ENCODE results near the gene AATK. TPM values are rescaled to one million over a fixed set of nuclear protein-coding genes. Genes with fewer than 3 reads are reported as not detected.

The AATK gene
- total and polyA plus RNA-seq, 2 of the 13 experiments (the other 11 are each of a cell fraction or from before 2014, with no cell fraction given): 2.9 to 8.4 TPM

DNA sequence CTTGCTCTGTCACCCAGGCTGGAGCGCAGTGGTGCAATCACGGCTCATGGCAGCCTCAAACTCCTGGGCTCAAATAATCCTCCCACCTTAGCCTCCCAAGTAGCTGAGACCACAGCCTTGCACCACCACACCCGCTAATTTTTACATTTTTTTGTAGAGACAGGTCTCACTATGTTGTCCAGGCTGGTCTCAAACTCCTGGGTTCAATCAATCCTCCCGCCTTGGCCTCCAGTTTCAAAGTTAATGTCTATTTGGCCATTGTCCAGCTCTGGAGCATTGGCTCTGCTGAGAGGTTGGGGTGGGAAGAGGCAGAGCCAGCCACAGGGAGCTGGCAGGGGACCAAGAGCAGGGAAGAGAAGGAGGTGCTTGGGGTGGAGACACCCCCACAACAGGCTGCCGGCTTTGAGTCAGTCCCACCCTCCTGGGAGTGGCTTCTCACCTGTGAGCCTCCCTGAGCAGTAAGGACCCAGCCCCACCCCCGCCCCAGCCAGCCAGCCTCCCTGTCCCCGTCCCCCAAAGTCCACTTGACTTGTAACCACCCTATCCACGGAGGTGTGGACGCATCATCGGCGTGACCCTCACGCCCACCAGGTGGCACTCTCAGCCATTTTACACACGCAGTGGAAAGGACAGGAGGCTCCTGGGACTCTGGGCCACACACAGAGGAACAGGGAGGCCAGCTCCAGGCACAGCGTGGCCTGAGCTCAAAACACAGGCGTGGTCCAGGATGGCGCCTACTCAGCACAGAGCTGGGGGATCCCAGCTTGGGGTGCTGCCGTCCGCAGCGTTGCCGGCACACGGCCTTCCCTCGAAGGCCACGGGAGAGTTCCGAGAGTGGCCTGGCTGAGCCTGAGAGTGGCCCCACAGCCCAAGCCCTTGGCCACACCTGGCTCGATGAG, 23.5 kb downstream of the AATK start (continued):
- TF ChIP-seq, protein P1, sequence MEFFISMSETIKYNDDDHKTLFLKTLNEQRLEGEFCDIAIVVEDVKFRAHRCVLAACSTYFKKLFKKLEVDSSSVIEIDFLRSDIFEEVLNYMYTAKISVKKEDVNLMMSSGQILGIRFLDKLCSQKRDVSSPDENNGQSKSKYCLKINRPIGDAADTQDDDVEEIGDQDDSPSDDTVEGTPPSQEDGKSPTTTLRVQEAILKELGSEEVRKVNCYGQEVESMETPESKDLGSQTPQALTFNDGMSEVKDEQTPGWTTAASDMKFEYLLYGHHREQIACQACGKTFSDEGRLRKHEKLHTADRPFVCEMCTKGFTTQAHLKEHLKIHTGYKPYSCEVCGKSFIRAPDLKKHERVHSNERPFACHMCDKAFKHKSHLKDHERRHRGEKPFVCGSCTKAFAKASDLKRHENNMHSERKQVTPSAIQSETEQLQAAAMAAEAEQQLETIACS (CRISPR knock-in tag; IDR thresholded peaks at IDR 0.05): no peak
- TF ChIP-seq ETV6 (CRISPR knock-in tag; conservative IDR thresholded peaks at IDR 0.05) (no peak), ZNF337 (CRISPR knock-in tag; IDR thresholded peaks at IDR 0.05; ENCODE audit: borderline replicate concordance, low read depth) (no peak), ZNF484 (CRISPR knock-in tag; IDR thresholded peaks at IDR 0.05; ENCODE audit: borderline replicate concordance, low read depth) (no peak), ZNF160 (CRISPR knock-in tag; IDR thresholded peaks at IDR 0.05) (no peak), ZNF441 (CRISPR knock-in tag; IDR thresholded peaks at IDR 0.05; ENCODE audit: borderline replicate concordance) (no peak), GTF3A (CRISPR knock-in tag; conservative IDR thresholded peaks at IDR 0.05) (no peak), ZNF253 (CRISPR knock-in tag; IDR thresholded peaks at IDR 0.05; ENCODE audit: borderline replicate concordance) (no peak)
- TF ChIP-seq, protein P2, sequence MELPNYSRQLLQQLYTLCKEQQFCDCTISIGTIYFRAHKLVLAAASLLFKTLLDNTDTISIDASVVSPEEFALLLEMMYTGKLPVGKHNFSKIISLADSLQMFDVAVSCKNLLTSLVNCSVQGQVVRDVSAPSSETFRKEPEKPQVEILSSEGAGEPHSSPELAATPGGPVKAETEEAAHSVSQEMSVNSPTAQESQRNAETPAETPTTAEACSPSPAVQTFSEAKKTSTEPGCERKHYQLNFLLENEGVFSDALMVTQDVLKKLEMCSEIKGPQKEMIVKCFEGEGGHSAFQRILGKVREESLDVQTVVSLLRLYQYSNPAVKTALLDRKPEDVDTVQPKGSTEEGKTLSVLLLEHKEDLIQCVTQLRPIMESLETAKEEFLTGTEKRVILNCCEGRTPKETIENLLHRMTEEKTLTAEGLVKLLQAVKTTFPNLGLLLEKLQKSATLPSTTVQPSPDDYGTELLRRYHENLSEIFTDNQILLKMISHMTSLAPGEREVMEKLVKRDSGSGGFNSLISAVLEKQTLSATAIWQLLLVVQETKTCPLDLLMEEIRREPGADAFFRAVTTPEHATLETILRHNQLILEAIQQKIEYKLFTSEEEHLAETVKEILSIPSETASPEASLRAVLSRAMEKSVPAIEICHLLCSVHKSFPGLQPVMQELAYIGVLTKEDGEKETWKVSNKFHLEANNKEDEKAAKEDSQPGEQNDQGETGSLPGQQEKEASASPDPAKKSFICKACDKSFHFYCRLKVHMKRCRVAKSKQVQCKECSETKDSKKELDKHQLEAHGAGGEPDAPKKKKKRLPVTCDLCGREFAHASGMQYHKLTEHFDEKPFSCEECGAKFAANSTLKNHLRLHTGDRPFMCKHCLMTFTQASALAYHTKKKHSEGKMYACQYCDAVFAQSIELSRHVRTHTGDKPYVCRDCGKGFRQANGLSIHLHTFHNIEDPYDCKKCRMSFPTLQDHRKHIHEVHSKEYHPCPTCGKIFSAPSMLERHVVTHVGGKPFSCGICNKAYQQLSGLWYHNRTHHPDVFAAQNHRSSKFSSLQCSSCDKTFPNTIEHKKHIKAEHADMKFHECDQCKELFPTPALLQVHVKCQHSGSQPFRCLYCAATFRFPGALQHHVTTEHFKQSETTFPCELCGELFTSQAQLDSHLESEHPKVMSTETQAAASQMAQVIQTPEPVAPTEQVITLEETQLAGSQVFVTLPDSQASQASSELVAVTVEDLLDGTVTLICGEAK (IDR thresholded peaks at IDR 0.05): no peak
- TF ChIP-seq, protein P2 (CRISPR knock-in tag; IDR thresholded peaks at IDR 0.05): no peak
- TF ChIP-seq, protein P3, sequence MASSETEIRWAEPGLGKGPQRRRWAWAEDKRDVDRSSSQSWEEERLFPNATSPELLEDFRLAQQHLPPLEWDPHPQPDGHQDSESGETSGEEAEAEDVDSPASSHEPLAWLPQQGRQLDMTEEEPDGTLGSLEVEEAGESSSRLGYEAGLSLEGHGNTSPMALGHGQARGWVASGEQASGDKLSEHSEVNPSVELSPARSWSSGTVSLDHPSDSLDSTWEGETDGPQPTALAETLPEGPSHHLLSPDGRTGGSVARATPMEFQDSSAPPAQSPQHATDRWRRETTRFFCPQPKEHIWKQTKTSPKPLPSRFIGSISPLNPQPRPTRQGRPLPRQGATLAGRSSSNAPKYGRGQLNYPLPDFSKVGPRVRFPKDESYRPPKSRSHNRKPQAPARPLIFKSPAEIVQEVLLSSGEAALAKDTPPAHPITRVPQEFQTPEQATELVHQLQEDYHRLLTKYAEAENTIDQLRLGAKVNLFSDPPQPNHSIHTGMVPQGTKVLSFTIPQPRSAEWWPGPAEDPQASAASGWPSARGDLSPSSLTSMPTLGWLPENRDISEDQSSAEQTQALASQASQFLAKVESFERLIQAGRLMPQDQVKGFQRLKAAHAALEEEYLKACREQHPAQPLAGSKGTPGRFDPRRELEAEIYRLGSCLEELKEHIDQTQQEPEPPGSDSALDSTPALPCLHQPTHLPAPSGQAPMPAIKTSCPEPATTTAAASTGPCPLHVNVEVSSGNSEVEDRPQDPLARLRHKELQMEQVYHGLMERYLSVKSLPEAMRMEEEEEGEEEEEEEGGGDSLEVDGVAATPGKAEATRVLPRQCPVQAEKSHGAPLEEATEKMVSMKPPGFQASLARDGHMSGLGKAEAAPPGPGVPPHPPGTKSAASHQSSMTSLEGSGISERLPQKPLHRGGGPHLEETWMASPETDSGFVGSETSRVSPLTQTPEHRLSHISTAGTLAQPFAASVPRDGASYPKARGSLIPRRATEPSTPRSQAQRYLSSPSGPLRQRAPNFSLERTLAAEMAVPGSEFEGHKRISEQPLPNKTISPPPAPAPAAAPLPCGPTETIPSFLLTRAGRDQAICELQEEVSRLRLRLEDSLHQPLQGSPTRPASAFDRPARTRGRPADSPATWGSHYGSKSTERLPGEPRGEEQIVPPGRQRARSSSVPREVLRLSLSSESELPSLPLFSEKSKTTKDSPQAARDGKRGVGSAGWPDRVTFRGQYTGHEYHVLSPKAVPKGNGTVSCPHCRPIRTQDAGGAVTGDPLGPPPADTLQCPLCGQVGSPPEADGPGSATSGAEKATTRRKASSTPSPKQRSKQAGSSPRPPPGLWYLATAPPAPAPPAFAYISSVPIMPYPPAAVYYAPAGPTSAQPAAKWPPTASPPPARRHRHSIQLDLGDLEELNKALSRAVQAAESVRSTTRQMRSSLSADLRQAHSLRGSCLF (CRISPR knock-in tag; IDR thresholded peaks at IDR 0.05; ENCODE audit: borderline replicate concordance): no peak

Data from HepG2 (cell line).